ENCODE results near the gene TRIO.

TRIO gene

DNA sequence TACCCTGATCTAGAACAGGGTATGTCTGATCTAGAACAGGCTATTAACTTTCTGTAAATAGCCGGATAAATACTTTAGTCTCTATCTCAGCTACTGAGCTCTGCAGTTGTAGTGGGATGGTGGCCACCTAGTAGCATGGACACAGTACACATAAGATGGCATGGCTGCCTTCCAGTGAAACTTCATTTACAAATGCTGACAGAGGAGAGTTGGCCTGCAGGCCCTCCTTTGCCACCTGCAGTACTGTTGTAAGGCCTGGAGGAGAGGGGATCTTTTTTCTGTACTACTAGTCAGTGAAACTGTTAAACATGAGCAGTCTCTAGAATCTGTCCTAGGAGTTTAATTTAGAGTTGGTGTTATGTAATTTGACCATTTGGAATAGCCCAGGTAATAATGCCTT lies 86.0 kb downstream of the TRIO start:
- no peak for DNase-seq

DNA sequence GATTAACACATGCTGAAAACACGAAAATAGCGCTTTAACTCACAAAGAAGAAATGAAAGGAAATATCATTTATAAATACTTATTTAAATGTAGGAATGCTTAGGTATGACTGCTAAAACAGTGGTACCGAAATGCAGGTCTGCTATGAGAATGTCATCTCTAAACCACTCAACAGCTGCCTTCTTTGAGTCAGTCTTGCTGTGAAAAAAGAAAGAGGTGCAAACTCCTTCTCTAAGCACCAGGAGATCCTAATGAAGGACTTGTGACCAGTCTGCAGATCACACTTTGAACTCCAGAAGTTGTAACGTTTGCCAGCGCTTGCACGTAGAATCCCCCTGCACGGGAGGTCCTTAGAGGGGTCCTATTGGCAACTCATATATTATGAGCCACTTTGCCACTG lies 86.6 kb downstream of the TRIO start:
- no peak for DNase-seq

DNA sequence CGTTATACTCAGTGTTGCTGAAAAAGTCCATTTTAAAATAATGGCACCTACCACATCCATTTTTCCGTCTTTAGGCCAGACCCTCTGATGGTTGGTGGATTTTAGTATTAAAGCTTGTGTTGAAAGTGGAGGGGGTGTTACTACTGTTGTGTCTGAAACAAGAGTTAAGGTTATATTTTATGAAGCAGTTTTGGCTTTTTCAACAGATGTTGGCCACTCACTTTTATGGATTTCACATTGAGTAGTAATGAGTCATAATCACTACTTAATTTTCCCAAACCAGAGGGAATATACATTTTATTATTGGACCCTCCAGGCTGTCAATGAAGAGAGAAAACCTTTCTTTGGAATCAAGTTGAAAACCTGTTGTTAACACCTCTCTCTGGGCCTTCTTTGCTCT lies 88.0 kb downstream of the TRIO start:
- DNase-seq = no peak

DNA sequence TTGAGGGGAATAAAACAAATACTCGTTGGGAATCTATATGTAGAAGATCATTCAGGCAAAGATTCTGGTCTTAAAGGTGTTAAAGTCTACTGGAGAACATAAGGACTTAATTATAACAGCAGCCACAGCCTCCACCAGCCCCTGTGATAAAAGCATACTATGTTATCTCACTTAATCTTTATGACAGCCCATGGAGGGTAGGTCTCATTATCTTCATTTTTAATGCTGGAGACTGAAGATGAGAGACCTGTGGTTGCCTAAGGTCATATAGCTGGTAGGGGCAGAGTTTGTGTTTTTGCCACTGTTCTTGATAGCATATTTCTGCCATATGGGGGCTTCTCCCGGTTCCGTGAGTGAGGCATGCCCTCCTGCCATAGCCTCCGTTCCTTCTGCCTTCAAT lies 88.7 kb downstream of the TRIO start:
- DNase-seq = no peak

DNA sequence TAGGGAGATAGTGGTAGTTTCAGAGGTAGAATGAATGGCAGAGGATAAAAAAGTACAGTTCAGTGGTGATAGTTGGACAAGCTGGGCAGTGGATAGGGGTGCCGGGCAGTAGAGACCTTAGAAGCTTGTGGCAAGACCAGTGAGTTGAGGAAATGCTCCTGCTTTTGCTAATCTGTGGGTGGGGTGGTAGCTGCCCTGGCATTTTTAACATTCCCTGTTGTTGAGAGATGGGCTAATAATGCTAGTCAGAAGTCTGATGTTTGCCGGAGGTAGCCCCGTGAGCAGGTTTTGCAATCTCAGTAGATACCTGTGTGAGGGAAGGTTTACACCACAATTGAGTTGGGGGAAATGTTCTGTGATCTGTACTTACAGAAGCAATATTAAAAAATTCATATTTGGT lies 91.1 kb downstream of the TRIO start:
- DNase-seq = peak in 1 of 2 experiments; percentile 30

DNA sequence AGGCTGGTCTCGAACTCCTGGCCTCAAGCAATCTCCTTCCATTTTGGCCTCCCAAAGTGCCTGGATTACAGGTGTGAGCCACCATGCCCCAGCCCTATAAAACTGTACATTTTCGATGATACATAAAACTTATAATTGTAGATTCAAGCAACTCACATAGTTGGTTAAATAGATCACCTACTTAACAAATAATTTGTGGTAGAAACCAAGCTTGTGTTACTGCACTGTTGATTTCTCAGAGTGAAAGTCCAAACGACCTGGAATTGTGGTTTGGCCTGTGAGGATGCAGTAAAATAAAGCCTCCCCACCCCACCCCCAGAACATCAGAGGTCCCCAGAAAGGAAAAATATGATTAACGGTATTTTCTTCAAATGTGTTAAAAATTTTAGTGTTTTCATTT lies 92.7 kb downstream of the TRIO start:
- no peak for DNase-seq

DNA sequence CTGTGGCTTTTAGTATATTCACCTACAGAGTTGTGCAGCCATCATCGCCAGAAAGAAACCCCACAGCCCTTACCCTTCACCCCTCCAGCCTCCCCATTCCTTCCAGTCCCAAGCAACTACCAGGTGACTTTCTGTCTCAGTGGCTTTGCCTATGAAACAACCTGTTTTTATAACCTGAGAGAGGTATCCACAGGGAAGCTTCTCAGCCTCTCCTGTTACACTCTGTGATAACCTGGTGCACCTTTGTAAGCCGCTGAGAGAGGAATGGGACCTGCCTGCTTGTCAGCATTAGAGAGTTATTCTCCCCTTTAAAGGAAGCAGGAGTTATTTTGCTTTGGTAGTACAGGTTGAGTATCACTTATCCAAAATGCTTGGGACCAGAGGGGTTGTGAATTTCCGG lies 93.6 kb downstream of the TRIO start:
- DNase-seq = no peak

DNA sequence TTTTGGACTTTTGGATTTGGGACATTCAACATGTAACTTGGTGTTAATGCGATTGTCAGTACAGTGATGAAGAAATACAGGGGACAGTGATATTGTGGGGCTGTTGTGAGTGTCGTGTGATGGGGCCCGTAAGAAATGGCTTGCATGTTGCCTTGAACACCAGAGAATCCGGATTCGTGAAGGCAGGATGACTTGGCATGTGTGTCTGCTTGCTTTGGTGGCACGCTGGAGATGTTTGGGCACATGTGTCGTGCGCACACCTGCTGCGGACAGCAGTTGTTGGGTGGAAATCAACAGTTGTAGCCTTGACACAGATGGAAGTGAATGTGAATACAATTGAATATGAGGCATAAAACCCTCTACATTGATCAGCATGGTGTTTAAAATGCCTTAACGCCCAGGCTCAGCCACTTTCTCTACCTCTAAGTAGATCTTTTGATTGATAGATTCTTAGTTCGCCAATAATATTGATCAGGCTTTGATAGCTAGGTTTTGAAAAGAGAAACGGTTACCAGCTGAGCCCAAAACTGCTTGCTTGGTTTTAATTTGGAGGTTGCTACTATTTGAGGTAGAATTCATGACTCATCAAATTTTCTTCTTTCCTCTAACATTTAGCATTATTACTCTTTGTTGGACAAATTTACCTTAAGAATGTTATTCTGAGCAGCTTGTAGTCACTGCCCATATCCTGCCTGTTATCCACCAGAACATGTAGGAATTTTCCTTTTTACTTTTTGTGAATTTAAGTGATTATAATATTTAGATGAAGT lies 94.4 kb downstream of the TRIO start:
- DNase-seq = no peak

DNA sequence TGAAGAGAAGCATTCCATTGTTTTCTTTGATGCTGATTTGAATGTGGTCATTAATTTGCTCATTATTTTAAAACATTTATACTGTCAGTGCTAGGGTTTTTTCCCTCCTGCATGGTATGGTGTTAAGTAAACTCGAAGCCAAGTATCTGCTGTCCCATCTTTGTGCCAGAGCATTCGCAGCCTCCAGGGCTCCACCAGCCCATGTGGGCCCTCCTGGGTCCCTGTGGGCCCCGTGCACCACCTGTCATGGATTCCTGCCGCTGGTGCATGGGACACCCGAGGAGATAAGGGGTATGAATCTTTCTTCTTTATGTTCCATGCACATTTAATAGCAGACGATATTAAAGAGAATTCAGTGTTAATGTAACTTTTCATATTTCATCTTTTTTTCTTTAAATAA lies 95.1 kb downstream of the TRIO start:
- DNase-seq = no peak

DNA sequence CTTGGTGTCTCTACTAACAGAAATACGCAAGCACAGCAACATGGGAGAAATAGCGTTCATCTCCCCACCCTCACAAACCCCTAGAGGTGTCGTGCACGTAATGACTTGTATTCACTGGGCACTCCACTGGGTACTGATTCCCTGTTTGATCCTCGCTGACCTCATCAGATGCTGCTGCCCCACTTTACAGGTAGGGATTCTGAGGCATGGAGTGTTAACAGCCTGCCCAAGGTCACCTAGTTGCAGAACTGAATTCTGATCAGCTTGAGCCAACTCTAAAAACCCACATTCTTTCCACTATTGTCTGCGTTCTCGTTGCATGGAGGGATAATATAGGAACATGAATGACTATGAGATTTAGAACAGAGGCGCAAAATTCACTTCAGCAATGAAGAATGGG lies 96.3 kb downstream of the TRIO start:
- no peak for DNase-seq

DNA sequence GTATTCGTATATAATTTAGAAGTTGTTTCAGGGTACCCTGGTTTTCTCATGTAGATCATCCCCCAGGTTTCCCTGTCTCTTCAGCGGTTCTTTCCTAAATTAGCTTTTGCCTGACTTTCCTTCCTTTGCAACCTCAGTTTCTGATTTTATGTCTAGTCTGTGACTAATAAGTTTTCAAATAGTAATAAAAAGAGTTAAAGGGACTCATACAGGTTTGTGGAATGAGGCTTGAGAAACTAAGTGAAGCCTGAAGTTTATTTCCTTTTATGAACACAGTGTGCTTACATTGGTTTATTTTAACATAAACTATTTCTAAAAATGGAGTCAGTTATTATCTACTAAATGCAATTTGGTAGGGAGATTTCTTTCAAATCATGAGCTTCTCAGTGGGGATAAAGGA lies 96.8 kb downstream of the TRIO start:
- no peak for DNase-seq

DNA sequence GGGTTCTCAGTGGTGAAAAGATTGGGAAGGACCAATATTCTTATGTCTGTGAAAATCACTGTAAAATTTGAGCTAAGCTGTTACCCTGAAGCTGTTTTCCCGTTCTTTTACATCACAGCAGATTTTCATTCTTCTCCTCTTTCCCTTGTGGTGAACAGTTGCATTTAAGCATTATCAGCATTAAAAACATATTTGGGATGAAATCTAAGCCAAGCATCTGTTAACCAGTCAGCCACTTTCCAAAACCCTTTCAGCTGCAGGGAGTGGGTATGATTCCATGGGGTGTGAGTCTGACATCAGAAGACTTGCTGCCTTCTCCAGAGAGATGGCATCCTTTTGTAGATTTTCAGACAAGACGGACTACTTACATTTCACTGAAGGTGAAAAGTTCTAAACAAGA lies 97.2 kb downstream of the TRIO start:
- no peak for DNase-seq

DNA sequence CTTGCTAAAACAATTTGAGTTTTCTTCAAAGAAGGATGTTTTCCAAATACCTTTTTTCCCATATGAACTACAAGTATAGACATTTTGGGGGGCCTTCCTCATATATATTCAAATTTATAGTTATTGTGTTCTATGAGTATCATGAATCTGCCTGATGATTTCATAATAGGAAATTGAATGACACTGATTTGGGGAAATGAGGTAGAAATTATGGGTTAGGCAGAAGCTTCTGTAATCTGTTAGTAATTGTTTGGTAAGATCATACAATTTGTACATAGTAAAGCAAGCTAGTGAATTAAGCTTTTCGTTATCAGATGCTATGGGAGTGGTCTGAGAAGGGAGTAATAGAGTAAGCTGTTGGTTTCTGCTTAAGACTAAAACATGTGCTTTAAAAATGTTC lies 98.0 kb downstream of the TRIO start:
- no peak for DNase-seq

DNA sequence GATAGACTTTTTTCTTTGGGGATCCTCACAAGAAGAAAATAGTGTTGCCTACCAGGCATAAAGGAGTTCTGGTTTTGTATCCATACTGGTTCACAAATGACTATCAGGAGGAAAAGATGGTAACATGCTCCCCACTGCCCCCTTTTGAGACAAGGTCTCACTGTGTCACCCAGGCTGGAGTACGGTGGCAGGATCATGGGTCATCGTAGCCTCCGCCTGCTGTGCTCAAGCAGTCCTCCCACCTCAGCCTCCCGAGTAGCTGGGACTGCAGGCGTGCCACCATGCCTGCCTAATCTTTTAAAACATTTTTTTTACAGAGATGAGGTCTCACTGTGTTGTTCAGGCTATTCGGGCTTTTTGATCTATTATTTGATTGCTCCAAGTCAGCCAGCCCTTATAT lies 99.3 kb downstream of the TRIO start:
- DNase-seq = no peak

DNA sequence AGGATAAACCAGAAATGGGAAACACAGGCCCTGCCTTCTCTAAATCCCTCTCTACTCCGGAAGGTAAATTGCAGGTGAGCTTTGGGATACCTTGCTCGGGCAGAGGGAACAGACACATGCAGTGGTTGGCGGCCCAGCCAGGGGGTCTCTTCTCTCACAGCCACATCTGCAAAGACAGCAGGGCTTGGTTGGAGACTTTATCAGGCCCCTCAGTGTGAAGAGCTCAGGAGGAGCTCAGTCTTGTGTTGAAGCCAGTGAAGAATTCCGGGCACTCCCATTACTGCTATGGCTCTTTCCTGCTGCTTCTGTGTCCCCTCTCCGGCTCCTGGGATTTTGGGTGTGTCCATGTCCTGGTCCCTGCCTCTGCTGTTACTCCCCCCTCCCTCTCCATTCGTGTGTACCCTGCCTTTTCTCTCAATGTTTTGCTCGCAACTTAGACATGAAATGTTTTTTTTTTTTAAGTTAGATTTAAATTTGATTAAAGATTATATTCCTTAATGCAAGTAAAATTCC lies 99.8 kb downstream of the TRIO start:
- no peak for DNase-seq

DNA sequence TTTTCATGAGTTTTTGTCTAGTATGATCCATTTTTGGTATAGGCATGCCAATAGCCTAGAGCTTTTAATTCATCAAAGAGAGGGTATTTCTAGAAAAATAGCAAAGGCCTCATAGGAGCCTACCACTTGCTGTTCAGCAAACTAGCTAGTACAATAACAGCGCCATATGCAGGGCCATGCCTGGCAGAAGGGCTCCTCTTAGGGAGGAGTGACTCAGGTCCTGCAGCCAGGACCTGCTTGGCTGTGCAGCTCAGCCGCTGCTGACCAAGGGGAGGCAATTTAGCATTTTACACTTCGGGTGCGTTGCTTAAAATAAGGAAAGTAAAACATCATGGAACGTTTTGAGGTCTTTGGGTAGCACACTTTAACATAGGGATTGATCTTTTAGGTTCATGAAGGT lies 100.6 kb downstream of the TRIO start:
- DNase-seq = no peak

DNA sequence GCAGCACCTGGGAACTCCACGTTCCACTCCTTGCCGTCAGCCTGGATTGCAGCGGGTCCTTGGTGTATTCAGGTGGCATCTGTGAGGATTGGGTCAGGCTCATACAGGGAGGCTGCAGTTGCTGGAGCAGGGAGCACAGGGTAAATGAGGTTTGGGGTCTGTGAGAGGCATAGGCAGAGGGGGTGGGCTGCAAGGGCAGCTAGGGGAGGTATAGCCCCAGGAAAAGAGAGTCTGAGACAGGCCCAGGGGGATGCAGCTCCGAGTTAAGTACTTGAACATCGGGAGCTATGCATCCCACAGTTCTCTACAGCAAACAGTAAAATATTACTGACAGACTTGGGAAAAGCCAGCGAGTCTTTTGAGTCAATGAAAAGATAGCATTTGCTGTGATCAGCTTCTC lies 101.6 kb downstream of the TRIO start:
- no peak for DNase-seq

DNA sequence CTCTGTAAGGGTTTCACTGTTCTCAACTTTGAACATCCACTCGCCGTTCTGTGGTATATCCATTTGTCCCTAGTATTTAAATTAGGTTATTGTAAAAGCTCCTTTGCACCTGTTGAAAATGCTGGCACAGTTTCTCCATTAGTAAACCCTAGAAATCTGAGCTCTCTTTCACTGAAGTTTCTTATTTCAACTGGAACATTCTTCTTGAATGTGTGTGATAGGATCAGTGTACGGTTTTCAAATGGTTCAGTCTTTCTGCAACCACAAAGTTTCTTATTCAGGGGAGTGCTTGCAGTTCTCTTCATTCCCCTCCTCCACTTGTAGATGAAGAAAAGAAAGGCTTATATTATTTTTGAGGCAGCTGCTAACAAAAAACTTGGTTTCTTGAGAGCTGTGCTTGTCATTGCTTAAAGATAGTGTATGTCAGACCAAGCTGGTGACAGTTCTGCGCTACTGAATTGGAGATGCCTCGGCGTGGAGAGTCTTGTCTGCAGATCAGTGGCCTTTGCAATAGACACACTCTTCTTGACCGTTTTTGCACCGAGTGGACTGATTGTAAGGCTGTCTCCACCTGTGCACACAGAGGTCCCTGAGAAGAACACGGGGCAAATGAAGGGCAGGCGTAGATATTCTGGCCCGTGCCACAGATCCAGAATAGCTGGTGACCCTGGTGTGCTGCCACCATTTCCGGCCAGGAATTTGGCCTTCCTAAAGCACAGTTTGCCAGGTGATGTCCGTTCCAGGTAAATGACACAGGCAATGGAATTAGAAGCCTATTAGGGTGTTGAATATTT lies 102.2 kb downstream of the TRIO start:
- DNase-seq = no peak

DNA sequence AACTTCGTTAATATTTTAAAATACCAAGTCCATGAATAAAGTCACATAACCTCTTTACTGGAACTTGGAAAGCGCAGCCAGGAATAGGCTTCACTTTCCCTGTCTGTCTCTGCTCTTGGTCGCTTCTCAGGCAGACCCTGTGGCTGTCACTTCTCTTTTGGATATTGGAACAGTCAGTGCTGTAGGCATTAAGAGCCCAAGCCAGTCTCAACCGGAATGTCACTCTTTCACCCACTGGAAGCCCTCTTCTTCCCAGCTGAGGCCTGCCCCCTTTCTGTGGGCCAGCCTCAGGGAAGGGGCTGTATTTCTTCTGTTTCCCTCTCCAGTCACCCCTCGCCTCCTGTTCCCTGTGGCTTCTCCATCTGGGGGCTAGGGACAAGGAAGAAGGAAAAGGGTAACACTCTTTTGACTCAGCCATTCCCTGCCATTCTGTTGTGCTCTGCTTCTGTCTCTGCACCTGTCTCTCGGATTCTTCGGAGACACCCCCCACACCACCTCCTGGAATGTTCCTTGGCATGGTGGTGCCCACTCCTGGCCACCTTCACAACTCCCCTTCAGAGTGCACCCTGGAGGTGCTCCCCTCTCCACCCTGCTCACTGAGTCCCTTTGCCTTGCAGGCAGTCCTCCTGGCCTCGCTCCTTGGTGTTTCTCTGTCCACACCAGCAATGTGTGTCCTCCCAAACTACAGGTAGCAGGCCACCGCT lies 103.4 kb downstream of the TRIO start:
- no peak for DNase-seq

DNA sequence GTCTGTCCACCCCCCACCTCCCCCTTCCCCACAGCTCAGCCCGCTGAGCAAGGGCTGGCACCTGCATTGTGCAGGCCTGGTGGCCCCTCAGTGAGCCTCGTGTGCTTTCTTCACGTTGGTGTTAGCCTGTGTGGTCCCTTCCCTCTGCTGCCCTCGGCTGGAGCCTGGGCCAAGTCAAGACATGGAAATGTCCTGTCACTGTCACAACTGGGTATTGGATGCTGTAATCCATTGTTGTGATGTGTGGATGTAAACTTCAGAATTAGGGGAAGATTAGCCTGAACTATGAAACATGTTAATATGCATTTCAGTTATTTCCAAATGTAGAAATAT lies 103.9 kb downstream of the TRIO start:
- DNase-seq = no peak

DNA sequence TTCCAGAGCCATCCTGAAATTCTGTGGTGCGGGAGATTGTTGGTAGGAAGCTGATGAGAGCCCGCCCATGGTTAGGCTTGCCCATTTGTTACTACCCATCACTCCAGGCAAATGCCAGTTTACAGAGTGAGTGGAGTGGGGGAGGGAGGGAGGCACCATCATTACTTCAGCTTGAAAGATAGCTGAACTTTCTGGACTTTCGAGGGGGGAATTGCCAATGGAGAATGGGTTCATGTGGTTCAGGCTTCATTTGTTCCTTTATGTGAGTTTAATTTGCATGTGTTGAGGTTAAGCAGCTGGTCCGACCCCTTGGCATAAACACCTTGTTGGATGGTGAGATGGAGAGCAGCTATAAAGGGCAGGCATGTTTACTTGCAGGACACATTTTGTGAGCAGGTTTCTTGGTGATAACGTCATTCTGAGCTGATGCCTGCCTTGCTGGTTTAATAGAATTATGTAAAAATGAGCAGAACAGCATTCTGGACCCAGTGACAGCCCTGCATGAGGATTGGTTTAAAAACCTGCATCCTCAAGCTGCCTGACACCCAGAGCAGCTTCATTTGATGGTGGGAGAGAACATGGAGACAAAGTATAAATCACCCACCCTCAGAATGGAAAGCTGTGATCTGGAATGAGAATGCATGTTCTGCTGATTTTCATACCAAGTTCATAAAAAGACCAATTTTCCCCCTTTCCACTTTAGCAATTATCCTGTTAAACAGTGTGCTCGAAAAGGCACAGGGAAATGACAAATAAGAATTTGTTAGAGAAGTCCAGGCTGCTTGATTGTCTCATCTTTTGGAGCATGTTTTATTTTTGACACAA lies 106.3 kb downstream of the TRIO start:
- DNase-seq = no peak

DNA sequence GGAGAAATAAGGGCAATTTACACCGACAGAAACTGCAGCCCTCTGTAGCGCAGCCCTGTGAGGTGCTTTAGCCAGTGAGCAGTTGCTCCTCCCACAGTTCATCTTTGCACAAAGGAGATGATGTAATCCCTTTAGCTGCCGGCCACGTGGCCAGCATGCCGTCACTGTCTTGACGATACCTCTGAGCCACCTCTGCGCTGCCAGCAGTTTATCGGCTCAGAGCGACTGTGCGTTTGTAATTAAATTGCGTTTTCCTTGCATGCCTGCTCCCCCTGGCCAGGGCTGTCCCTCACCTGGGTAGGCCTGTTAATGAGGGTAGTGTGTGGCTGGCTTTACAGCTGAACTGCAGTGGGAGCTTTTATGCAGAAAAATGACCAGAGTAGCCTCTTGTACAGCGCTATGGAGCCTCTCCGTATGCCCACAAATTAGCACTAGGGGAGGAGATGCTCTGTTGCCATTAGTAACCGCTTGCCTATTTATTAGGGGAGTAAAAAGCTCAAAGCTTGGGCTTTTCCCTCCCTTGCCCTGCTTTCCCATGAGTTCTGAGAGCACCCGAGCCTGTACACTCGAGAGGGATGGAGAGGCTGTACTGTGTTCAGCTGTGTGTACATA lies 107.0 kb downstream of the TRIO start:
- DNase-seq = no peak

All from SW 1271 (cell line).